HL-60/S4 (cell line): ENCODE data around the gene WDR86.

Source experiments
- in situ Hi-C: fragments of 300-500 bp; cut with MboI; formaldehyde crosslinking; loops from 2 replicates; pipeline ENCODE4 v1.14.3; 2022; ENCODE audit warnings: low sequenced_read_pairs

WDR86 gene

GRCh38 chr7:151428378-151429236, 18.8 kb upstream of the WDR86 start:
- in situ Hi-C loops: no loop called here

- in situ Hi-C loops: no loop called here
Measured at GRCh38 chr7:151427705-151428377, 18.0 kb upstream of the WDR86 start.

GRCh38 chr7:151426904-151427704, 17.3 kb upstream of the WDR86 start:
- in situ Hi-C loops: no loop called here

GRCh38 chr7:151426441-151426903, 16.6 kb upstream of the WDR86 start:
- in situ Hi-C loops: no loop called here

- in situ Hi-C loops: no loop called here
Measured at GRCh38 chr7:151425670-151426440, 16.0 kb upstream of the WDR86 start.

- in situ Hi-C loops: no loop called here
Measured at GRCh38 chr7:151424799-151425198, 15.0 kb upstream of the WDR86 start.

GRCh38 chr7:151423936-151424335, 14.1 kb upstream of the WDR86 start:
- in situ Hi-C loops: no loop called here

- in situ Hi-C loops: no loop called here
Measured at GRCh38 chr7:151423226-151423625, 13.4 kb upstream of the WDR86 start.

- in situ Hi-C loops: no loop called here
Measured at GRCh38 chr7:151422212-151422611, 12.4 kb upstream of the WDR86 start.

- in situ Hi-C loops: no loop called here
Measured at GRCh38 chr7:151420144-151420543, 10.3 kb upstream of the WDR86 start.

- in situ Hi-C loops: no loop called here
Measured at GRCh38 chr7:151416941-151417315, 7.1 kb upstream of the WDR86 start.

GRCh38 chr7:151416112-151416940, 6.5 kb upstream of the WDR86 start:
- in situ Hi-C loops: no loop called here

GRCh38 chr7:151415375-151416105, 5.7 kb upstream of the WDR86 start:
- in situ Hi-C loops: no loop called here

GRCh38 chr7:151413241-151413640, 3.4 kb upstream of the WDR86 start:
- in situ Hi-C loops: no loop called here

- in situ Hi-C loops: no loop called here
Measured at GRCh38 chr7:151412318-151412717, 2.5 kb upstream of the WDR86 start.

- in situ Hi-C loops: no loop called here
Measured at GRCh38 chr7:151411551-151411950, 1.7 kb upstream of the WDR86 start.

GRCh38 chr7:151410405-151411390, 860 bp upstream of the WDR86 start:
- in situ Hi-C loops: no loop called here
